H9 (cell line): ENCODE measurements around the gene TRABD2B. TPM values are rescaled to one million over a fixed set of nuclear protein-coding genes. Genes with fewer than 3 reads are reported as not detected.

Experiments
- DNase-seq: peaks from one replicate; pipeline ENCODE4 v3.0.0-alpha.2; 2017
- H2AFZ ChIP-seq: one replicate; pipeline ENCODE4 v1.6.1; 2013; ENCODE audit warnings: mild to moderate bottlenecking, low read length, control low read depth, moderate library complexity
- H2AK5ac ChIP-seq: 2 replicates; pipeline ENCODE4 v1.6.1; 2013; ENCODE audit warnings: low read length, control low read depth, mixed read lengths; ENCODE audit not compliant: insufficient read length
- H2BK120ac ChIP-seq: one replicate; pipeline ENCODE4 v1.6.1; 2013; ENCODE audit warnings: low read depth, mild to moderate bottlenecking, low read length, control low read depth, inconsistent platforms; ENCODE audit not compliant: poor library complexity, severe bottlenecking
- H2BK12ac ChIP-seq: 2 replicates; pipeline ENCODE4 v1.6.1; 2013; ENCODE audit warnings: low read length, control low read depth, mixed read lengths, low read depth; ENCODE audit not compliant: insufficient read length
- H2BK15ac ChIP-seq: 2 replicates; pipeline ENCODE4 v1.6.1; 2013; ENCODE audit warnings: low read depth, low read length, control low read depth
- H2BK20ac ChIP-seq: one replicate; pipeline ENCODE4 v1.6.1; 2013; ENCODE audit warnings: low read depth, mild to moderate bottlenecking, low read length, control low read depth, inconsistent platforms; ENCODE audit not compliant: poor library complexity, severe bottlenecking
- H2BK5ac ChIP-seq: 2 replicates; pipeline ENCODE4 v1.6.1; 2013; ENCODE audit warnings: low read length, control low read depth, mixed read lengths; ENCODE audit not compliant: insufficient read length
- H3K14ac ChIP-seq: 2 replicates; pipeline ENCODE4 v1.6.1; 2013; ENCODE audit warnings: low read length, control low read depth; ENCODE audit not compliant: insufficient read depth
- H3K18ac ChIP-seq: 2 replicates; pipeline ENCODE4 v1.6.1; 2013; ENCODE audit warnings: low read depth, mild to moderate bottlenecking, mixed read lengths, low read length, control low read depth; ENCODE audit not compliant: insufficient read length
- H3K23ac ChIP-seq: 2 replicates; pipeline ENCODE4 v1.6.1; 2013; ENCODE audit warnings: low read length, control low read depth, mixed read lengths, low read depth; ENCODE audit not compliant: insufficient read length
- H3K23me2 ChIP-seq: 2 replicates; pipeline ENCODE4 v1.6.1; 2013; ENCODE audit warnings: low read depth, mild to moderate bottlenecking, mixed read lengths, low read length, control low read depth; ENCODE audit not compliant: insufficient read length, poor library complexity, severe bottlenecking
- H3K27ac ChIP-seq: 2 replicates; pipeline ENCODE4 v1.5.1; 2013; ENCODE audit warnings: low read length, control low read depth, mixed read lengths, low read depth; ENCODE audit not compliant: insufficient read length
- H3K27me3 ChIP-seq: 2 replicates; pipeline ENCODE4 v1.6.1; 2013; ENCODE audit warnings: low read length, control low read depth, inconsistent platforms; ENCODE audit not compliant: insufficient read depth
- H3K4ac ChIP-seq: 2 replicates; pipeline ENCODE4 v1.6.1; 2013; ENCODE audit warnings: low read depth, mild to moderate bottlenecking, control low read depth, inconsistent platforms, low read length, moderate library complexity
- H3K4me1 ChIP-seq: 2 replicates; pipeline ENCODE4 v1.6.1; 2013; ENCODE audit warnings: low read length, control low read depth, inconsistent platforms; ENCODE audit not compliant: insufficient read depth
- H3K4me2 ChIP-seq: 2 replicates; pipeline ENCODE4 v1.6.1; 2013; ENCODE audit warnings: low read length, control low read depth, mixed read lengths; ENCODE audit not compliant: insufficient read length, insufficient read depth
- H3K56ac ChIP-seq: 2 replicates; pipeline ENCODE4 v1.6.1; 2013; ENCODE audit warnings: low read depth, mild to moderate bottlenecking, mixed read lengths, low read length, control low read depth; ENCODE audit not compliant: insufficient read length
- H3K79me1 ChIP-seq: 2 replicates; pipeline ENCODE4 v1.6.1; 2013; ENCODE audit warnings: low read depth, mild to moderate bottlenecking, moderate library complexity, low read length, control low read depth, inconsistent platforms; ENCODE audit not compliant: insufficient read depth, poor library complexity, severe bottlenecking
- H3K79me2 ChIP-seq: 2 replicates; pipeline ENCODE4 v1.6.1; 2013; ENCODE audit warnings: low read length, control low read depth, inconsistent platforms; ENCODE audit not compliant: insufficient read depth
- H3K9ac ChIP-seq: 2 replicates; pipeline ENCODE4 v1.6.1; 2013; ENCODE audit warnings: low read length, control low read depth, mixed read lengths; ENCODE audit not compliant: insufficient read length; ENCODE audit errors: extremely low read depth
- H3K9me3 ChIP-seq: one replicate; pipeline ENCODE4 v1.6.1; 2013; ENCODE audit warnings: low read depth, low read length, inconsistent platforms; ENCODE audit not compliant: control insufficient read depth
- H3T11ph ChIP-seq: one replicate; pipeline ENCODE4 v1.6.1; 2013; ENCODE audit warnings: mild to moderate bottlenecking, low read length, control low read depth, inconsistent platforms
- H4K20me1 ChIP-seq: one replicate; pipeline ENCODE4 v1.6.1; 2013; ENCODE audit not compliant: control insufficient read depth, insufficient read length, insufficient read depth
- H4K5ac ChIP-seq: 2 replicates; pipeline ENCODE4 v1.6.1; 2013; ENCODE audit warnings: low read depth, mild to moderate bottlenecking, mixed read lengths, low read length, control low read depth; ENCODE audit not compliant: insufficient read length
- H4K8ac ChIP-seq: replicated peaks from 2 replicates; pipeline ENCODE4 v1.6.1; 2013; ENCODE audit warnings: low read length, control low read depth, mixed read lengths, low read depth; ENCODE audit not compliant: insufficient read length
- H4K91ac ChIP-seq: 2 replicates; pipeline ENCODE4 v1.6.1; 2013; ENCODE audit warnings: low read depth, mild to moderate bottlenecking, moderate library complexity, mixed read lengths, low read length, control low read depth; ENCODE audit not compliant: insufficient read length
- H3K27ac Mint-ChIP-seq, 3 experiments: 2 replicates in 2 of 3; 3 replicates in 1 of 3; pipeline ENCODE4 v1.8.0; 2020 to 2021; ENCODE audit warnings: mixed read lengths in 3 of 3, mild to moderate bottlenecking in 1 of 3, moderate library complexity in 1 of 3
- H3K27me3 Mint-ChIP-seq: 2 replicates; pipeline ENCODE4 v1.8.0; 2021; ENCODE audit warnings: low read depth, mild to moderate bottlenecking, moderate library complexity, mixed read lengths
- H3K36me3 Mint-ChIP-seq, 3 experiments: 2 replicates in 2 of 3; 3 replicates in 1 of 3; pipeline ENCODE4 v1.8.0; 2020 to 2021; ENCODE audit warnings: low read depth in 3 of 3, mixed read lengths in 3 of 3; ENCODE audit not compliant: insufficient read depth in 1 of 3
- H3K4me1 Mint-ChIP-seq, 2 experiments: 2 replicates each; pipeline ENCODE4 v1.8.0; 2020; ENCODE audit warnings: mixed read lengths in 2 of 2
- H3K4me3 Mint-ChIP-seq, 2 experiments: 2 replicates in 1 of 2; 3 replicates in 1 of 2; pipeline ENCODE4 v1.8.0; 2020 to 2021; ENCODE audit warnings: mild to moderate bottlenecking in 2 of 2, mixed read lengths in 2 of 2, moderate library complexity in 1 of 2
- H3K9me3 Mint-ChIP-seq, 2 experiments: 2 replicates in 1 of 2; 3 replicates in 1 of 2; pipeline ENCODE4 v1.8.0; 2020; ENCODE audit warnings: mild to moderate bottlenecking in 2 of 2, mixed read lengths in 2 of 2, moderate library complexity in 1 of 2
- CTCF ChIP-seq: fragments of 200-600 bp; sonication (generic); conservative IDR thresholded peaks from 3 replicates; pipeline ENCODE4 v1.8.0; 2021; ENCODE audit warnings: antibody characterized with exemption, mild to moderate bottlenecking
- WGBS: extraction: QIAGEN DNeasy Blood & Tissue Kit; methylation state at CpG from one replicate; pipeline ENCODE4 v1.1.7; 2013; ENCODE audit warnings: missing lambda C conversion rate, low lambda C conversion rate, mixed read lengths; ENCODE audit not compliant: insufficient read length; ENCODE audit errors: extremely low coverage; 5-methylcytosine and 5-hydroxymethylcytosine counted together
- total RNA-seq: library from RNA; stranded (reverse); gene quantifications from 2 replicates; pipeline ENCODE4 v1.2.1, GENCODE V29; 2021

The TRABD2B gene
- total RNA-seq, 1 experiment from 2014 or later: 2.3 TPM

- H4K8ac ChIP-seq: no peak overlapping the region
- no peak overlapping the region for H3K4ac ChIP-seq
- no peaks in the 10 kb centered on the region for H3K23me2 ChIP-seq
- no peak overlapping the region for H3K56ac ChIP-seq
- H3K14ac ChIP-seq: no peak overlapping the region
- Mint-ChIP-seq H3K4me3 (no peak overlapping the region), H3K4me1 (peaks cover 24 to 40% of the 10 kb centered on the region in 2 experiments), H3K27me3 (no peaks in the 10 kb centered on the region), H3K27ac (no peak overlapping the region; a peak in 1 of 7 replicates), H3K9me3 (no peaks in the 10 kb centered on the region), H3K36me3 (no peaks in the 10 kb centered on the region)
- WGBS: no CpG with 5 or more reads among the region's 7 CpGs
- H2AK5ac ChIP-seq: no peak overlapping the region
- H3T11ph ChIP-seq: no peak overlapping the region
- no peak overlapping the region for H2BK20ac ChIP-seq
- H2BK120ac ChIP-seq: no peak overlapping the region
- TF ChIP-seq CTCF: no peak
- H4K91ac ChIP-seq: no peak overlapping the region
- no peak for DNase-seq
- H4K5ac ChIP-seq: no peak overlapping the region
- H3K9me3 ChIP-seq: no peaks in the 10 kb centered on the region
- H2AFZ ChIP-seq: no peak overlapping the region
- H3K27ac ChIP-seq: no peak overlapping the region
- no peak overlapping the region for H3K4me2 ChIP-seq
- no peak overlapping the region for H3K9ac ChIP-seq
- no peaks in the 10 kb centered on the region for H3K79me2 ChIP-seq
- H3K79me1 ChIP-seq: no peaks in the 10 kb centered on the region
- no peaks in the 10 kb centered on the region; the same call in 1 of the 2 replicates for H3K4me1 ChIP-seq
- no peak overlapping the region for H2BK15ac ChIP-seq
- no peaks in the 10 kb centered on the region for H3K27me3 ChIP-seq
- H4K20me1 ChIP-seq: no peaks in the 10 kb centered on the region
- no peak overlapping the region for H2BK5ac ChIP-seq
- no peak overlapping the region for H3K23ac ChIP-seq
- no peak overlapping the region for H3K18ac ChIP-seq
- no peak overlapping the region for H2BK12ac ChIP-seq
These were observed 184.2 kb downstream of the TRABD2B start for GRCh38 chr1:47812904-47813514.
